ENCODE measurements around the gene PPP4R4. TPM values are rescaled to one million over a fixed set of nuclear protein-coding genes. Genes with fewer than 3 reads are reported as not detected.

The PPP4R4 gene
- polyA plus RNA-seq, 1 donor from 2014 or later = 4.8 TPM

GRCh38 chr14:94196057-94196456, 21.9 kb downstream of the PPP4R4 start:
- Histone ChIP-seq H3K4me2 (ENCODE audit: low read length) (no peak overlapping the region), H3K27ac (ENCODE audit: low read length) (no peak overlapping the region), H3K79me2 (replicated peaks; ENCODE audit: insufficient read depth, low read length) (no peaks in the 10 kb centered on the region), H3K9me3 (ENCODE audit: low read length) (no peaks in the 10 kb centered on the region), H3K4me3 (ENCODE audit: low read length) (no peak overlapping the region), H3F3A (ENCODE audit: insufficient read depth, low read length, poor library complexity, severe bottlenecking) (no peaks in the 10 kb centered on the region), H3K9ac (ENCODE audit: low read length) (no peak overlapping the region), H2AFZ (ENCODE audit: low read depth, low read length) (no peak overlapping the region), H4K20me1 (ENCODE audit: insufficient read depth) (no peaks in the 10 kb centered on the region), H3K27me3 (ENCODE audit: insufficient read depth, low read depth, low read length) (no peaks in the 10 kb centered on the region), H3K36me3 (ENCODE audit: insufficient read depth, low read length) (no peaks in the 10 kb centered on the region), H3K9me2 (ENCODE audit: insufficient read depth, low read length) (no peaks in the 10 kb centered on the region)
- TF ChIP-seq RAD21 (conservative IDR thresholded peaks at IDR 0.05) = no peak
- no peak for TF ChIP-seq EZH2 (IDR thresholded peaks at IDR 0.05; ENCODE audit: borderline replicate concordance, insufficient read depth, low read length, poor library complexity, severe bottlenecking)
- TF ChIP-seq SMC3 (conservative IDR thresholded peaks at IDR 0.05; ENCODE audit: poor library complexity) = no peak
- TF ChIP-seq, protein P1, sequence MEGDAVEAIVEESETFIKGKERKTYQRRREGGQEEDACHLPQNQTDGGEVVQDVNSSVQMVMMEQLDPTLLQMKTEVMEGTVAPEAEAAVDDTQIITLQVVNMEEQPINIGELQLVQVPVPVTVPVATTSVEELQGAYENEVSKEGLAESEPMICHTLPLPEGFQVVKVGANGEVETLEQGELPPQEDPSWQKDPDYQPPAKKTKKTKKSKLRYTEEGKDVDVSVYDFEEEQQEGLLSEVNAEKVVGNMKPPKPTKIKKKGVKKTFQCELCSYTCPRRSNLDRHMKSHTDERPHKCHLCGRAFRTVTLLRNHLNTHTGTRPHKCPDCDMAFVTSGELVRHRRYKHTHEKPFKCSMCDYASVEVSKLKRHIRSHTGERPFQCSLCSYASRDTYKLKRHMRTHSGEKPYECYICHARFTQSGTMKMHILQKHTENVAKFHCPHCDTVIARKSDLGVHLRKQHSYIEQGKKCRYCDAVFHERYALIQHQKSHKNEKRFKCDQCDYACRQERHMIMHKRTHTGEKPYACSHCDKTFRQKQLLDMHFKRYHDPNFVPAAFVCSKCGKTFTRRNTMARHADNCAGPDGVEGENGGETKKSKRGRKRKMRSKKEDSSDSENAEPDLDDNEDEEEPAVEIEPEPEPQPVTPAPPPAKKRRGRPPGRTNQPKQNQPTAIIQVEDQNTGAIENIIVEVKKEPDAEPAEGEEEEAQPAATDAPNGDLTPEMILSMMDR (IDR thresholded peaks at IDR 0.05; ENCODE audit: poor library complexity, severe bottlenecking) = no peak
- TF ChIP-seq REST (IDR thresholded peaks at IDR 0.05; ENCODE audit: borderline replicate concordance) = no peak
- no peak for TF ChIP-seq POLR2AphosphoS5 (IDR thresholded peaks at IDR 0.05)
- no peak for TF ChIP-seq EP300 (conservative IDR thresholded peaks at IDR 0.05; ENCODE audit: poor library complexity, severe bottlenecking)
- TF ChIP-seq TAF1 (IDR thresholded peaks at IDR 0.05; ENCODE audit: low read depth) = no peak
- TF ChIP-seq MXI1 (conservative IDR thresholded peaks at IDR 0.05; ENCODE audit: poor library complexity, severe bottlenecking) = no peak

- Histone ChIP-seq H3K27me3 (ENCODE audit: insufficient read depth, low read depth, low read length) (no peaks in the 10 kb centered on the region), H3K4me2 (ENCODE audit: low read length) (no peak overlapping the region), H3K4me3 (ENCODE audit: low read length) (no peak overlapping the region), H2AFZ (ENCODE audit: low read depth, low read length) (no peak overlapping the region), H3K9me3 (ENCODE audit: low read length) (no peaks in the 10 kb centered on the region), H3K9ac (ENCODE audit: low read length) (no peak overlapping the region), H3F3A (ENCODE audit: insufficient read depth, low read length, poor library complexity, severe bottlenecking) (no peaks in the 10 kb centered on the region), H3K27ac (ENCODE audit: low read length) (no peak overlapping the region), H4K20me1 (ENCODE audit: insufficient read depth) (no peaks in the 10 kb centered on the region), H3K36me3 (ENCODE audit: insufficient read depth, low read length) (no peaks in the 10 kb centered on the region), H3K9me2 (ENCODE audit: insufficient read depth, low read length) (no peaks in the 10 kb centered on the region), H3K79me2 (replicated peaks; ENCODE audit: insufficient read depth, low read length) (no peaks in the 10 kb centered on the region)
- TF ChIP-seq EZH2 (IDR thresholded peaks at IDR 0.05; ENCODE audit: borderline replicate concordance, insufficient read depth, low read length, poor library complexity, severe bottlenecking) (no peak), REST (IDR thresholded peaks at IDR 0.05; ENCODE audit: borderline replicate concordance) (no peak), TAF1 (IDR thresholded peaks at IDR 0.05; ENCODE audit: low read depth) (no peak), SMC3 (conservative IDR thresholded peaks at IDR 0.05; ENCODE audit: poor library complexity) (no peak), EP300 (conservative IDR thresholded peaks at IDR 0.05; ENCODE audit: poor library complexity, severe bottlenecking) (no peak)
- TF ChIP-seq, protein P1 (IDR thresholded peaks at IDR 0.05; ENCODE audit: poor library complexity, severe bottlenecking) = no peak
These were observed 29.5 kb downstream of the PPP4R4 start for GRCh38 chr14:94203473-94204210.
